Measurements from ENCODE around the gene LMX1A.

DNA sequence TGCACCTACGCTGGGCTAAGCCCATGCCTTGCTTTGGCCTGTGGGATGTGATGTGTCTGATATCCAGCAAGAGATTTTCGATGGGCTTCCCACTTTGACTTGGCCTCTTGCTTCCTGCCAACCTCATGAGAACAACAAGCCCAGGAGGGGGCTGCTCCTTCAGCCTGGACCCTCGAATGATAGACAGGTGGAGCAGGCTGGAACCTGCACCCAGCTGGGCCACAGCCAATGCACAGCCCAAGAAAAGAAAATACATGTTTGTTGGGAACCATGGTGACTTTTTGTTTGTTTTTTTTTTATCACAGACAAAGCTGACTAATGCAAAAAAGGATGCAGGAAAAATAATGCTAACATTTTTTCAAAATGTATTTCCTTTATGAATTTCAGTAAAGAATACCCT lies 144.3 kb downstream of the LMX1A start:
- no peak for TF ChIP-seq EZH2 (IDR thresholded peaks at IDR 0.05; ENCODE audit: borderline replicate concordance, insufficient read depth, low read depth, low read length, poor library complexity, severe bottlenecking)
- TF ChIP-seq, protein P1, sequence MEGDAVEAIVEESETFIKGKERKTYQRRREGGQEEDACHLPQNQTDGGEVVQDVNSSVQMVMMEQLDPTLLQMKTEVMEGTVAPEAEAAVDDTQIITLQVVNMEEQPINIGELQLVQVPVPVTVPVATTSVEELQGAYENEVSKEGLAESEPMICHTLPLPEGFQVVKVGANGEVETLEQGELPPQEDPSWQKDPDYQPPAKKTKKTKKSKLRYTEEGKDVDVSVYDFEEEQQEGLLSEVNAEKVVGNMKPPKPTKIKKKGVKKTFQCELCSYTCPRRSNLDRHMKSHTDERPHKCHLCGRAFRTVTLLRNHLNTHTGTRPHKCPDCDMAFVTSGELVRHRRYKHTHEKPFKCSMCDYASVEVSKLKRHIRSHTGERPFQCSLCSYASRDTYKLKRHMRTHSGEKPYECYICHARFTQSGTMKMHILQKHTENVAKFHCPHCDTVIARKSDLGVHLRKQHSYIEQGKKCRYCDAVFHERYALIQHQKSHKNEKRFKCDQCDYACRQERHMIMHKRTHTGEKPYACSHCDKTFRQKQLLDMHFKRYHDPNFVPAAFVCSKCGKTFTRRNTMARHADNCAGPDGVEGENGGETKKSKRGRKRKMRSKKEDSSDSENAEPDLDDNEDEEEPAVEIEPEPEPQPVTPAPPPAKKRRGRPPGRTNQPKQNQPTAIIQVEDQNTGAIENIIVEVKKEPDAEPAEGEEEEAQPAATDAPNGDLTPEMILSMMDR (IDR thresholded peaks at IDR 0.05), result no peak

Data from B cell (primary cell).